Choroid plexus epithelial cell (primary cell): Measurements from ENCODE around the gene BCAS3.

Experiments
- DNase-seq: peaks from one replicate; pipeline ENCODE4 v3.0.0-alpha.2; 2010; ENCODE audit warnings: low read depth
- H3K4me3 ChIP-seq: 2 replicates; pipeline ENCODE4 v1.5.1; 2011; ENCODE audit warnings: low read depth, mild to moderate bottlenecking, control low read depth, low read length, moderate library complexity
- CTCF ChIP-seq: conservative IDR thresholded peaks from 2 replicates; pipeline ENCODE4 v1.5.1; 2011; ENCODE audit warnings: low read depth, mild to moderate bottlenecking, control low read depth, inconsistent platforms, low read length, moderate library complexity

BCAS3 gene

GRCh38 chr17:60677308-60678117 lies at the start of gene BCAS3:
TSS of gene BCAS3 (plus strand) at chr17:60677851.
- H3K4me3 ChIP-seq, result peak within 1 kb of the TSS; percentile 75
- TF ChIP-seq CTCF, result no peak
- peak; percentile 100 for DNase-seq

DNA sequence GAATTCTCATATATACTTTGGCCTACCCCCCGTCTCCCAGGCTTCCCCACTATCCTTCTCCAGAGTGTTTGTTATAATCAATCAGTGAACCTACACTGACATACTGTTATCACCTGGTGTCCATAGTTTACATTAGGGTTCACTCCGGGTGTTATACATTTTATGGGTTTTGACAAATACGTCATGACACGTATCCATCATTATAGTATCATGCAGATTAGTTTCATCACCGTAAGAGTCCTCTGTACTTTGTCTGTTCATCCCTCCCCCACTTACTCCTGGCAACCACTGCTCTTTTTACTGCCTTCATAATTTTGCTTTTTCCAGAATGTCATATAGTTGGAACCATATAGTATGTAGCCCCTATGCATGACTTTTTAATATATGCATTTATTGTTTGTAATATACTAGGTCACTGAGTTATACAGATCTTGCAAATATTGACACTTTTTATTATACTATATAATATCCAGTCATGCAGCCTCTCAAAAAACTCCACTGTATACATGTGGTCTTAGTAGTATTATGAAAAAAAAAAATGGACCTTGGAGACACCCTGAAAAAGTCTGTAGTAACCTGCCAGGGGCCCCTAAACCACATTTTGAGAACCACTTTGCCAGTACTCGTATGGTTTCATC lies 49.3 kb upstream of the BCAS3 start:
- TF ChIP-seq CTCF, result no peak
- H3K4me3 ChIP-seq, result no peak overlapping the region
- DNase-seq, result no peak

DNA sequence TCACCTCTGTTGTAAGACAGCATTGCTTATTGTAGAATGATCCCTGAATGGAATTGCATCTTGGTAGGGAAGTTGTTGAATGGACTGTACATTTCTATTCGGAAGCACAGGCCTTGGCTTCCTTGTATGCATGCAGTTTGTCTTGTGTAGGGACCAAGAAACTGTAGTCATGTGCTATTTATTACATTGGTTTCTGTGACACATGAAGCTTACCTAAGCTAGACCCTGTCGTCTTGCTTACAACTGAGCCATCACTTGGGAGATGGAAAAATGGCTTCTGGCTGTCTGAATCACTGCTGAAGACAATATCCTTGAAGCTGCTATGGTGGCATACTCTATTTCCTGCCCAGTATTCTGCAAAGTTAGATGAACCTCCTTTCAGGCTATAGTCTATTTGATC lies 48.5 kb upstream of the BCAS3 start:
- H3K4me3 ChIP-seq, result no peak overlapping the region
- no peak for TF ChIP-seq CTCF
- no peak for DNase-seq

- H3K4me3 ChIP-seq, result no peak overlapping the region
- peak; percentile 75 for DNase-seq
- no peak for TF ChIP-seq CTCF
These were observed 47.3 kb upstream of the BCAS3 start for GRCh38 chr17:60630352-60630751.

DNA sequence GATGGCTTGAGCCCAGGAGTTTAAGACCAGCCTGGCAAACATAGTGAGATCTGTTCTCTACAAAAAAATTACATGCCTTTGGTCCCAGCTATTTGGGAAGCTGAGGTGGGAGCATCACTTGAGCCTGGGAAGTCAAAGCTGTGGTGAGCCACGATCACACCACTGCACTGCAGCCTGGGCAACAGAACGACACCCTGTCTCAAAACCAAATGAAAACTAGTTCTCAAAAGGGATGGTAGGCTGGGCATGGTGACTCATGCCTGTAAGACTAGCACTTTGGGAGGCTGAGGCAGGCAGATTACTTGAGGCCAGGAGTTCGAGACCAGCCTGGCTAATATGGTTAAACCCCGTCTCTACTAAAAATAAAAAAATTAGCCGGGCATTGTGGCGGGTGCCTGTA lies 46.5 kb upstream of the BCAS3 start:
- peak; percentile 29 for DNase-seq
- no peak overlapping the region for H3K4me3 ChIP-seq
- TF ChIP-seq CTCF, result no peak

DNA sequence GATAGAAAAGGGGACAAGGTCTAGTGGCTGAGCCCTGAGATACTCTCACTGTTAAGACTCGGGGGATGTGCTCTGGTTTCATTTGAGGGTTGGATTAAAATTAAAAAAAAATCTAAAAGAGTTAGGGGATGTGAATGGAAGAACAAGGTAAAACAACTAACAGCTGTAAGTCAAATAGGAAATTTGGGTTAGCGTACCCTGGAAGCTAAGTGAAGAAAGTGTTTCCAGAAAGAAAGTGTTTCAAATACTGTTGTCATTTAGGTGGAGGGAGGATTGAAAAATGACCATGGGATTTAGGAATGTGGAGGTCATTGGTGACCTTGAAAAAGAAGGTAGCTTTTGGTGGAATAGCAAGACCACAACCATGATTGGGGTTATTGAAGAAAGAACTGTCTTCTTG lies 40.0 kb upstream of the BCAS3 start:
- no peak overlapping the region for H3K4me3 ChIP-seq
- DNase-seq, result no peak
- no peak for TF ChIP-seq CTCF

DNA sequence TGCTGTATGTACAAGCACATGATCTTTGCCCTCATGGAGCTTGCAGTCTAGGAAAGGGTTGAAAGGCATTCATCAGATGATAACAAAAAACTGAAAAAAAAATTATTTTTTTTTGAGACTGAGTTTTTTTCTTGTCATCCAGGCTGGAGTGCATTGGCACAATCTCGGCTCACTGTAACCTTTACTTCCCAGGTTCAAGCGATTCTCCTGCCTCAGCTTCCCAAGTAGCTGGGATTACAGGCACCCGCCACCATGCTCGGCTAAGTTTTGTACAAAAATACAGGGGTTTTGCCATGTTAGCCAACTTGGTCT lies 38.7 kb upstream of the BCAS3 start:
- no peak overlapping the region for H3K4me3 ChIP-seq
- no peak for TF ChIP-seq CTCF
- DNase-seq, result no peak
